ENCODE measurements around the gene DGLUCY.

Gene DGLUCY

DNA sequence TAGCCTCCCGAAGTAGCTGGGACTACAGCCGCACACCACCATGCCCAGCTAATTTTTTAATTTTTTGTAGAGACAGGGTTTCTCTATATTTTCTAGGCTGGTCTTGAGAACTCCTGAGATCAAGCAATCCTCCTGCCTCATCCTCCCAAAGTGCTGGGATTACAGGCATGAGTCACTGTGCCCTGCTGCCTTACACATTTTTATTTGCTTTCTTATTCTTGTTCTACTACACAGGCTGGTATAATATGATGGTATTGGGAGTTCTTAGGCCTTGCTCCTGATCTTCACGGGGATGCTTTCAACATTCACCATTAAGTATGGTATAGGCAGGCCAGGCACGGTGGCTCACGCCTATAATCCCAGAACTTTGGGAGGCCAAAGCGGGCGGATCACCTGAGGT is 21.2 kb downstream of the DGLUCY start:
- Histone ChIP-seq H3K36me3 (ENCODE audit: control insufficient read depth, low read length) (no peaks in the 10 kb centered on the region), H3K27me3 (ENCODE audit: control insufficient read depth, low read length) (no peaks in the 10 kb centered on the region), H3K4me1 (ENCODE audit: control insufficient read depth, low read length) (no peaks in the 10 kb centered on the region), H3K79me2 (ENCODE audit: control insufficient read depth, low read length) (no peaks in the 10 kb centered on the region), H3K4me3 (ENCODE audit: low read length) (no peak overlapping the region), H4K20me1 (ENCODE audit: control insufficient read depth, insufficient read depth, low read depth, low read length) (no peaks in the 10 kb centered on the region), H3K9me2 (replicated peaks; ENCODE audit: control insufficient read depth, low read length) (no peaks in the 10 kb centered on the region), H3K4me2 (ENCODE audit: low read length) (no peak overlapping the region), H3K9me3 (ENCODE audit: control insufficient read depth, insufficient read depth, low read length) (no peaks in the 10 kb centered on the region), H3F3A (ENCODE audit: control insufficient read depth, insufficient read depth) (0 out of 2 replicates have a peak, but pooled peaks cover 4% of the 10 kb centered on the region), H3K27ac (ENCODE audit: low read depth, low read length) (no peak overlapping the region)
- TF ChIP-seq EZH2phosphoT487 (IDR thresholded peaks at IDR 0.05; ENCODE audit: borderline replicate concordance, low read length), result no peak
- TF ChIP-seq, protein P1, sequence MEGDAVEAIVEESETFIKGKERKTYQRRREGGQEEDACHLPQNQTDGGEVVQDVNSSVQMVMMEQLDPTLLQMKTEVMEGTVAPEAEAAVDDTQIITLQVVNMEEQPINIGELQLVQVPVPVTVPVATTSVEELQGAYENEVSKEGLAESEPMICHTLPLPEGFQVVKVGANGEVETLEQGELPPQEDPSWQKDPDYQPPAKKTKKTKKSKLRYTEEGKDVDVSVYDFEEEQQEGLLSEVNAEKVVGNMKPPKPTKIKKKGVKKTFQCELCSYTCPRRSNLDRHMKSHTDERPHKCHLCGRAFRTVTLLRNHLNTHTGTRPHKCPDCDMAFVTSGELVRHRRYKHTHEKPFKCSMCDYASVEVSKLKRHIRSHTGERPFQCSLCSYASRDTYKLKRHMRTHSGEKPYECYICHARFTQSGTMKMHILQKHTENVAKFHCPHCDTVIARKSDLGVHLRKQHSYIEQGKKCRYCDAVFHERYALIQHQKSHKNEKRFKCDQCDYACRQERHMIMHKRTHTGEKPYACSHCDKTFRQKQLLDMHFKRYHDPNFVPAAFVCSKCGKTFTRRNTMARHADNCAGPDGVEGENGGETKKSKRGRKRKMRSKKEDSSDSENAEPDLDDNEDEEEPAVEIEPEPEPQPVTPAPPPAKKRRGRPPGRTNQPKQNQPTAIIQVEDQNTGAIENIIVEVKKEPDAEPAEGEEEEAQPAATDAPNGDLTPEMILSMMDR (IDR thresholded peaks at IDR 0.05; ENCODE audit: low read depth, low read length, poor library complexity, severe bottlenecking), result no peak

DNA sequence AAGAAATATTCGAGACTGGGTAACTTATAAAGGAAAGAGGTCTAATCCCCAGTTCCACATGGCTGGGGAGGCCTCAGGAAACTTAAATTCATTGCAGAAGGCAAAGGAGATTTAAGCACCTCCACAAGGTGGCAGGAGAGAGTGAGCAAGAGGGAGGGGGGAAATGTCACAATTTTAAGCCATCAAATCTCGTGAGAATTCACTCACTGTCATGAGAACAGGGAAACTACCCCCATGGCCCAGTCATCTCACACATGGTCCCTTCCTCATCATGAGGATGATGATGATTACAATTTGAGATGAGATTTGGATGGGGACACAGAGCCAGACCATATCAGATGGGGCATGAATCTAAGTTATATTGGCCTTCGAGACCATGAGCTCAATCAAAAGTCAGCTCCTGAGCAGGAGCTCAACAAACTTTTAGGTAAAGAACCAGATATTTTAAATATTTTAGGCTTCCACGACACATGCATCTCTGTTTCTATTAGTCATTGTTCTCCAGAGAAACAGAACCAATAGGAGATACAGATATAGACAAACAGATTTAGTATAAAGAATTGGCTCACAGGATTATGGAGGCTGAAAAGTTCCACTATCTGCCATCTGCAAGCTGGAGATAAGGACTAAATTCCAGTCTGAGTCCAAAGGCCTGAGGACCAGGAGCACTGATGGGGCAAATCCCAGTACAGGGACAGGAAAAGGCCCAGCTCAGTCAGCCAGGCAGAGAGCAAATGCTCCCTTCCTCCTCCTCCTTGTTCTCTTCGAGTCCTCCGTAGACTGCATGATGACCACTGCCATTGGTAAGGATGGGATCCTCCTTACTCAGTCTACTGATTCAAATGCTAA is 24.9 kb downstream of the DGLUCY start:
- peaks cover 13% of the 10 kb centered on the region for H3K4me1 ChIP-seq (ENCODE audit: control insufficient read depth, low read length)
- H3K9me2 ChIP-seq (replicated peaks; ENCODE audit: control insufficient read depth, low read length), result no peaks in the 10 kb centered on the region
- TF ChIP-seq, protein P1 (IDR thresholded peaks at IDR 0.05; ENCODE audit: low read depth, low read length, poor library complexity, severe bottlenecking), result peak; percentile 62
- TF ChIP-seq EZH2phosphoT487 (IDR thresholded peaks at IDR 0.05; ENCODE audit: borderline replicate concordance, low read length), result no peak
- no peaks in the 10 kb centered on the region; the same call in 1 of the 2 replicates for H3K79me2 ChIP-seq (ENCODE audit: control insufficient read depth, low read length)
- H3K9me3 ChIP-seq (ENCODE audit: control insufficient read depth, insufficient read depth, low read length), result no peaks in the 10 kb centered on the region
- no peaks in the 10 kb centered on the region for H4K20me1 ChIP-seq (ENCODE audit: control insufficient read depth, insufficient read depth, low read depth, low read length)
- H3K4me3 ChIP-seq (ENCODE audit: low read length), result no peak overlapping the region
- H3K27ac ChIP-seq (ENCODE audit: low read depth, low read length), result no peak overlapping the region
- H3K27me3 ChIP-seq (ENCODE audit: control insufficient read depth, low read length), result no peaks in the 10 kb centered on the region
- H3K4me2 ChIP-seq (ENCODE audit: low read length), result no peak overlapping the region
- 0 out of 2 replicates have a peak, but pooled peaks cover 4% of the 10 kb centered on the region for H3F3A ChIP-seq (ENCODE audit: control insufficient read depth, insufficient read depth)
- H3K36me3 ChIP-seq (ENCODE audit: control insufficient read depth, low read length), result no peaks in the 10 kb centered on the region

DNA sequence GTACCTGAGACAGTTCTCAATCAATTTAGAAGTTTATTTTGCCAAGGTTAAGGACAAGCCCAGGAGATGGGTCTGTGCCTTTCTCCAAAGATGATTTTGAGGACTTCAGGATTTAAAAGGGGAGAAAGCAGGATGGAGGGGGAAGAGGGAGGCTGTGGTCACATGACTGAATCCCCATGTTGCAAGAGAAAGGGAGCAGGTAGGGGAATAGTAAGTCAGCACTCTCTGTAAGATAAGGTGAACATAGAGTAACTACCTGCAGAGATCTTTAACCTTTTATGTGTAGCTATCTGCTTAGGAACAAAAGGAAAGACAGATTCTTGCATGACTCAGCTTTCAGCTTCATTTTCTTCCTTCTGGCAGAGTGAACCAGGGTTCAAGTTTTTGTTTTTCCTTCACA is 25.9 kb downstream of the DGLUCY start:
- no peaks in the 10 kb centered on the region for H3K36me3 ChIP-seq (ENCODE audit: control insufficient read depth, low read length)
- H4K20me1 ChIP-seq (ENCODE audit: control insufficient read depth, insufficient read depth, low read depth, low read length), result no peaks in the 10 kb centered on the region
- TF ChIP-seq, protein P1 (IDR thresholded peaks at IDR 0.05; ENCODE audit: low read depth, low read length, poor library complexity, severe bottlenecking), result no peak
- TF ChIP-seq EZH2phosphoT487 (IDR thresholded peaks at IDR 0.05; ENCODE audit: borderline replicate concordance, low read length), result no peak
- H3K9me3 ChIP-seq (ENCODE audit: control insufficient read depth, insufficient read depth, low read length), result no peaks in the 10 kb centered on the region
- no peaks in the 10 kb centered on the region; the same call in 1 of the 2 replicates for H3K79me2 ChIP-seq (ENCODE audit: control insufficient read depth, low read length)
- H3K27me3 ChIP-seq (ENCODE audit: control insufficient read depth, low read length), result no peaks in the 10 kb centered on the region
- H3K27ac ChIP-seq (ENCODE audit: low read depth, low read length), result no peak overlapping the region
- H3K4me3 ChIP-seq (ENCODE audit: low read length), result no peak overlapping the region
- no peak overlapping the region for H3K4me2 ChIP-seq (ENCODE audit: low read length)
- peaks cover 13% of the 10 kb centered on the region for H3K4me1 ChIP-seq (ENCODE audit: control insufficient read depth, low read length)
- no peaks in the 10 kb centered on the region for H3K9me2 ChIP-seq (replicated peaks; ENCODE audit: control insufficient read depth, low read length)
- H3F3A ChIP-seq (ENCODE audit: control insufficient read depth, insufficient read depth), result 0 out of 2 replicates have a peak, but pooled peaks cover 4% of the 10 kb centered on the region
